Glomerular visceral epithelial cell (primary cell): ENCODE results near the gene USB1.
"Not testable (repeated sequence)": the region's sequence is repeated elsewhere in the genome, so short reads cannot be mapped to it uniquely, and the experiment has no call there.

Source experiments
- DNase-seq: peaks from one replicate; pipeline ENCODE4 v3.0.0-alpha.2; 2016; ENCODE audit errors: extremely low spot score

Gene USB1

DNA sequence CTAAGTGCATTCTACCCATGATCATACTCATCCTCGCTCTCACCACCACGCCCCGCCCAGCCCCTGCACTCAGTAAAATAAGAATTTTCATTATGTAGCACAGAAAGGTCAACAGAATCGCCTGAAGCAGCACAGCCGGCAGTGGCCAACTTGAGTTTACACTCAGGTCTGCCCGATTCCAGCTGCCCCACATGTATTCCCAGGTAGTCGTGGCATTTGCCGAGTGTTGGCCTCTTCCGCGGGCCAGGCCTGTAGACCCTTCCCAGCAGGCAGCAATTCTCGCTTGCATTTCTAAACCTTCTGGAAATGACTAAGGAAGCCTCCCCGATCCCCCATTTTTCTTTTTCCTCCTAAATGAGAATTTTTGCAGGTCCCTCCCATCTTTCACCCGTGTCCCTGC is 30.9 kb upstream of the USB1 start:
- no peak for DNase-seq

DNA sequence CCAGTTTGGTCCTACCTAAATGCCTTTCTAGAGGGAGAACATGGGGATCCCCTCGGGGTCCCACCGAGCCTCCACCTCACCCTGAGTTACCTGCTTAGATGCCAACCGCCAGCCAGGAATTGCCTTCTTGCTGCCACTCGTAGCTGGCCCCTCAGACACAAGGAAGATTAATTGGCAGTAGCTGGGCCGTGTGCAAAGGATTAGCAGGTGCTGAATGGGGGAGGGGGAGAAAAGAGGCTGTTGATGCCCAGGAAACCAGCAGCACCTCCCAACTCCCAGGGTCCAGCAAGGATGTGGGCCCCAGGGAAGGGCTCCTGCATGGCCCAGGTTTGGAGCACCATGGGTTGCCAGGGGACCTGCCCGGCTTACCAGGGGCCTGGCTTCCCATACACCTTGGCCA is 30.2 kb upstream of the USB1 start, which contains the start of gene CNGB1:
TSS of gene CNGB1 (minus strand) at position 159 of the 400 bp plus-strand sequence. CDS start 3,842 bp downstream, outside the sequence.
- no peak for DNase-seq

DNA sequence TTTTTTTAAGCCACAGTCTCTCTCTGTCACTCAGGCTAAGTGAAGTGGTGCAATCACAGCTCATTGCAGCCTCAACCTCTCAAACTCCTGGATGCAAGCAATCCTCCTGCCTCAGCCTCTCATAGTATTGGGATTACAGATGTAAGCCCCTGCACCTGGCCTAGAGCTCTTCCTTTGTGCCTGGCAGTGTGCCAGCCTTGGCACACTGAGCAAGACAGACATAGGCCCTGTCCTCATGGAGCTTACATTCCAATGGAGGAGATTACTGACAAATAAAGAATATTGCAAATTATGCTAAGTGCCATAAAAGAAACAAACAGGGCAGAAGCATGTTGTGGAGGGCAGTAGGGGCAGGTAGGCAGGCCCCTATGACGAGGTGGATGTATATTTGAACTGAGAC is 29.4 kb upstream of the USB1 start:
- DNase-seq: no peak

DNA sequence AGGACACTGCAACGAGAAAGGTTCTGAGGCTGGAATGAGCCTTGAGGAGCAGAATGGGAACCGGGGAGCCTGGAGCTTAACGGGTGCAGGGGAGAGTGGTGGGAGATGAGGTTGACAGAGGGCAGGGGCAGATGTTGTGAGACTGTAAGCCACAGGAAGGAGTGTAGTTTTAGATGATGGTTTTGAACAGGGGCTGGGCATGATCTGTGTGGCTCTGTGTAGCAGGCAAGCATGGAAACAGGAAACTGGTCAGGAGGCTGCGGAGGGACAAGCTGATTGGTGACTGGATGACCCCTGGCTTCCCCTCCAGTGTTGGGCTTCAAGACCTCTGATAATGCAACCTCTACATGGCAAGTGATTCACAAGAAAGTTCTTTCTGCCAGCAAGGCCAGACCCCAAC is 28.9 kb upstream of the USB1 start:
- DNase-seq: no peak

DNA sequence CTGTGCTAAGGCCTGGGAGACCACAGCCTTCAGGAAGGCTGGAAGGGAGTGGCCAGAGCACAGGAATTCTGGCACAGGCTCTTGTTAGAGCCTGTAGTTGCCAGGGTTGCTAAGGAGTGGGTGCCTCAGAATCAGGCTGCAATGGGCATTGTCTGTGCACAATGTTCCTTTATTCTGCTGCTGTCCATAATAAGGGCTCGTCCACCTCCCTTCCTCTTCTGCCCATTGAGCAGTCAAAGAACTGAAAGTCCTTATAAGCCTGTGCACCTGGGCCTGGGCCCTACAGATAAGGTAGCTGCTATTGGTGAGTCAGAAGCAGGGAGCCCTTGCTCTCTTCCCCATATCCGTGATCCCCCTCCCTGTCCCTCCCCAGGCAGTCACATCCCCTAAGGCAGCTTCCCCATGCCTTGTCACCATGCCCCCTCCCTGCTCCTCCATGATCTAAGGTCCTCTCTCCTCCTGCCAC is 24.8 kb upstream of the USB1 start:
- DNase-seq: no peak

DNA sequence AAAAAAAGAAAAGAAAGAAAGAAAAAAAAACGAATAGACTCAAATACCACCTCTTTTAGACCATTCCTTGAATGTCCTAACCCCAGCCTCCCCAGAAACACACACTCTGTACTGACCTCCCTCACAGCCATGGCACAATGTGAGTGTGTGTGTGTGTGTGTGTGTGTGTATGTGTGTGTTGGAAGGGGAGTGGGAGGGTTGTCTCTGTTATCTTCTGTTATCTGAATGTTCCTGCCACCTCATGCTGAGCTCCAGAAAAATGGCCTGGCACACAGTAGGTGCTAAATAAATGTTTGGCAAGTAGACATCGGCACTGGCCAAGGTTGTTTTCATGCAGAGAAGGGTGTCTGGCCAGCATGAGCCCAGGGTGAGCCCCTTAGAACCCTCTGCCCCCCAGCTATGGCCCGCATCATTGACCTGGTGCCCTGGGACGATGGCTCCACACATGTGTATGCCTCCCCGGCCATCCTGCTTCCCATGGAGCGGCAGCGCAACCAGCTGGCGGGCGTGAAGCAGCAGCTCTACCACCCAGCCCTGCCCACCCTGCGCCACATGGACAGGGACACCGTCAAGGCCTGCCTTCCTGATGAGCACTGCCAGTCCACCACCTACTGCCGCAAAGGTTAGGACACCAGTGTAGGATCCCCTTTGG is 23.7 kb upstream of the USB1 start:
- DNase-seq: no peak

DNA sequence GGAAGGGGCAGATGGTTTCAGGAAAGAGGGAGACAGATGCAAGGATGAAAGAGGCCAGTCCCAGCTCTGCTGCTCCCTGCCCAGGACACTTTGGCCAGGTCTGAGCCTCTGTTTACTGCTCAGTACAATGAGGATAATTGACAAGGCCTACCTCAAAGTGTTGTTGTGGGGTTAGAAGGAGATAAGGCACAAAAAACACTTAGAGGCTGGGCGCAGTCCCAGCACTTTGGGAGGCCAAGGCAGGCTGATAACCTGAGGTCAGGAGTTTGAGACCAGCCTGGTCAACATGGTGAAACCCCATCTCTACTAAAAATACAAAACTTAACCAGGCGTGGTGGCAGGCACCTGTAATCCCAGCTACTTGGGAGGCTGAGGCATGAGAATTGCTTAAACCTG is 23.1 kb upstream of the USB1 start:
- DNase-seq: not testable (repeated sequence)

DNA sequence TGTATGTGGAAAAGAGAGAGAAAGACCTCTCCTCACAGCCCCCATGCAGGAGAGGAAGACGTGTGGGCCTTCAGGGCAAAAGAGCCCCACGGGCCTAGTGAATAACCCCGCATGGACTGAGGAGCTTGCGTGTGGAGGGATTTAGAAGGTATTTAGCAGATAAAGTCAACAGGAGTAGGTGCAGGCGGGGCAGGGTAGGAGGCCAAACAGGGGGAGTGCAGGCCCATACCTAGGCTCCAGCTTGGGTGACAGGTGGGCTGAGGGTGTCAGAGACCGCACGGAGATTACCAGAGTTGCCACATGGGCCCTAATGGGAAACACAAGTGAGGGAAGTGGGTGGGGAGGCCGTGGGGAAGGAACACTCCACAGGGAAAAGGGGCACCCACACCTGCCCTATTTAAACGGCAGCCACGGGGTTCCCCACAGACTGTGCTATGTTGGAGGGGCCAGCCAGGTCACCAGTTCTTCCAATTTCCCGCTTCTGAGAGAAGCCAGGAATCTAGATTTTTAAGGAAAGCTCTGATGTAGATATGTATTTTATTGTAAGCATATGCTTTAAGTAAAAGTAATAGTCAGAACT is 22.1 kb upstream of the USB1 start:
- DNase-seq: no peak

DNA sequence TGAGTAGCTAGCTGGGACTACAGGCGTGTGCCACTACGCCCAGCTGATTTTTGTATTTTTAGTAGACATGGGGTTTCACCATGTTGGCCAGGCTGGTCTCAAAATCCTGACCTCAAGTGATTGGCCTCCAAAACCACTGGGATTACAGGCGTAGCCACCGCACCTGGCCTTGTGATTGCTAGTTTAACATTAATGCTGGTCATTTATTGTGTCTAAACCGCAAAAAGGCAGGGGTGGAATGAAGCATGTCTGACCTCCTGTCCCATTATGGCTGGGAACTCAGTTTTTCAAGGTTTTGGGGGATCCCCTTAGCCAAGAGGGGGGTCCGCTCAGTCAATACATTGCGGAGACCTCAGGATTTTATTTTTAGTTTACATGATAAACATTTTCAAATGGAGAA is 19.6 kb upstream of the USB1 start:
- peak; percentile 37 for DNase-seq

DNA sequence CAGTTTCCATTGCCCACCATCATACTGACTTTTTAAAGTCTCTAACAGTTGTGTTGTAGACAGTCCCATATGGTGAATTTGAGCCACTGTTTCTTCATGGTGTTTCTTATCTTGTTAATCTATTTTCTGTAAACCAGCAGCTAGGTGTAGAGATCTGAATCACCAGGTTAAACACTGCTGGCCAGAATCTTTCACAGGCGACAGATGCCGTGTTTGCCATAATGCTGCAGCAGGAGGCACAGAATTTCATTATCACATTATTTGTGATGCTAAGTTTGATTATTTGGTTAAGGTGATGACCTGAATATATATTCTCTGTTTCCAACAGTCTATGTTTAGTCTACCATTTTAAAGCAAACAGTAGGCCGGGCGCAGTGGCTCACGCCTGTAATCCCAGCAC is 18.8 kb upstream of the USB1 start:
- no peak for DNase-seq

DNA sequence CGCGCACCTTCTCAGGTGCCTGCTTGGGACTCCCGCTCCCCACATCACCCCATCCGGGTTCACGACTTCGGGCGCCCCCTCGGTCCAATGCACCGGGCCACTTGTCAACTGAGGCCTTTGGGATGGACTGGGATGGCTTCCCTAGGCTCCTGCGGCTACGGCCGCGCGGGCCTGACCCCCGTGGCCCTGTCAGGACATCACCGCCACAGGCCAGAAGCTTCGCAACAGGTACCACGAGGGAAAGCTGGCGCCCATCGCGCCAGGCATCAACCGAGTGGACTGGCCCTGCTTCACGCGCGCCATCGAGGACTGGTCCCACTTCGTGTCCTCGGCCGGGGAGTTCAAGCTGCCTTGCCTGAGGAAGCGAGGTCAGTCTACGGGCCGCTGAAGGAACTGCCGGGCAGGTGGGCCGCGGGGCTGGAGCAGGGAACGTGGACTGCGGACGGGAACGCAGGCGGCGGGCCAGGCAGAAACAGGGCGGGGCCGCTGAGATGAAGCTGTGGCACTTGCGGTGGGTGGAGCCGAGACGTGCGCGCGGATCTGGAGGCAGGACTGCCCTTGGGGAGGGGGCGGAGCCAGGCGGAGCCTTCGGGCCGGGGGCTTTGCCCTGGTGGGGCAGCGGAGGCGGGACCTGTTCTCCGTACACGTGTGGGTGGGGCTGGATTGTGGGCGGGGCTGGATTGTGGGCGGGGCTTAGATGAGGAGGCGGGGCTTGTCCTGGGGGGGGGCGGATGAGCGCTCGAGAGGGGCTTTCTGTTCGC is 16.6 kb upstream of the USB1 start:
- peak; percentile 46 for DNase-seq

DNA sequence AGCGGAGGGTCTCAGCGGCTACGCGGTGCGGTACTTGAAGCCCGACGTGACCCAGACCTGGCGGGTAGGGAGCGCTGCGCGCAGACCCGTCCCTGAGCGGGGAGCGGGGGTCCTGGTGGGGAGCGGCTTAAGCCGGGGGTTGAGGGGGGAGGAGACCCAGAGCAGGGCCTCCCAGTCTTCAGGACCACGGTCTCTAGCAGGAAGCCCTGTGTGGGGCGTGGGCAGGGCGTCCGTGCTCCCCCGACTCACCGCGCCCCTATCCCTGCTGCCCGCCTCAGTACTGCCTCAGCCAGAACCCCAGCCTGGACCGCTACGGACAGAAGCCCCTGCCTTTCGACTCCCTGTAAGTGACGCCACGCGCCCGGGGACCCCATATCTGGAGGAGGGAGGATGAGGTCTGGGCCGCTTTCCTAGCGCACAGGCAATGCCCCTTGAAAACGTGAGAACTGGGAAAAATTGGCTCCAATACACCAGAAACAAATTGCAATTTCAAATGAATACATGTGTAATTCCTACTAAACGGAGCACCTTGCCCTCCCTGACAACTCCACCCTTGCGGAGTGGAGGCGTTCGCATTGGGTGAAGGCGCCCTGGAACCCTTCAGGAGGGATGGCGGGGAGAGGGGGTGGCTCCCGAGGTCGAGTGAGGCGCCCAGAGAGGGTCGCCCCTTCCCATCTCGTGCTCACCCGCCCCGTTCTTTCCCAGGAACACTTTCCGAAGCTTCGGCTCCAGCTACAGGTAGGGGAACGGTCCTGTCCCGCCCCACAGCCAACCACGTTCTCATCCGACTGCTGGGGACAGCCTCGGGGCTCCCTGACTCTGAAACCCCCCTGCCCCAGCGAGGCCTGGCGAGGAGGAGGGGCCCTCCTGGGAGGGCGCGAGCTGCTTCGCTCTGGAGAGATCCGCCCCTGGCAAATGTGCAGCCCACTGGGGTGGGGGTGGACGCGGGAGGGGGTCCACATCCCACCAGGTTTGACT is 15.7 kb upstream of the USB1 start:
- no peak for DNase-seq

DNA sequence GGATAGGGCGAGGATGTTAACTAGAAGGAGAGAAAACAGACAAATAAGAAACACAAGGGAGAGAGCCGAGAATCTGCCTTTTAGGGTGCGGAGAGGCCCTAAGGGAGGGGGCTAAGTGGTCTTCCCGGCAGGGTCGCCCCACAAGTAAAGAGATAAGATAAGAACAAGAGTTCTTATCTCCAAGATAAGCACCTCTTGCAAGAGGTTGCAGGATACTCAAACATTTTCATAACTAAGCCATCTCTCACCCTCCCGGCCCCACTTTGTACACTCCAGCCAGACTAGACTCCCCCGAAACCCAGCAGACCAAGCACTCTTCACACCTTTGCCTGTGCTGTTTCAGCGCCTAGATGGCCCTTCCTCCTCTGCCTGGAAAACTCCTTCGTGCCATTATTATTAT is 15.0 kb upstream of the USB1 start:
- no peak for DNase-seq

DNA sequence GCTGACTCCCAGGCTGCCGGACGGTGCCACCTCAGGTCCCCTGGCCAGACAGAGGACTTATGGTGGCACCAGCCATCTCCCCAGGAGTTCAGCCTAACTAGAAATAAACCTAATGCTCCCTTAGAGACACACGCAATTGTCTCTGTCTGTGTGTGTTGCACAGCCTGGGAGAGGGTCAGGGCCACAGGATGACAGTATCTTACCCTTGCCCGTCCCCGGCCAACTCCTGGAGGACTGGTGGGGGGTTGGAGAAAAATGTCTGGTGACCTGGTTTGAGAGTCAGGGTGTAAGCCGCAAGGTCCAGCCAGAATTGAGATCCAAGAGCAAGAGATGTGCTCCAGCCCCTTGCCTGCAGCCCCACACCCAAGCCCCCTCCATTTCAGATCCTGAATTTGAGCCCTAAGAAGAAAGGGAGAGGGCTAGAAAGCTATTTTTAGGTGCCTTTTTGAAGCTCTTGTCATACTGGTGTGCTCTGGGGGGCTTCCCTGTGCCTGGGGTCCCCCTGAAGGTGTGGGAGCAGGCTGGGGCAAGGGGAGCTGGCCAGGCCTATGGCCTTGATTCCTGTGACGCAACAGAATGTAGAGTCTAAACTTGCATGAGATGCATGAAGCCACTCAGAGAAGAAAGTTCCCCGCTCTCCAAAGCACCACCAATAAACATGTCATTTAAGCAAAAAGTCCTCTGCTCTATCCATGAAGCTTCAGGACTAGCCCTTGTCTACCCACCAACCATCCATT is 13.6 kb upstream of the USB1 start:
- DNase-seq: no peak

DNA sequence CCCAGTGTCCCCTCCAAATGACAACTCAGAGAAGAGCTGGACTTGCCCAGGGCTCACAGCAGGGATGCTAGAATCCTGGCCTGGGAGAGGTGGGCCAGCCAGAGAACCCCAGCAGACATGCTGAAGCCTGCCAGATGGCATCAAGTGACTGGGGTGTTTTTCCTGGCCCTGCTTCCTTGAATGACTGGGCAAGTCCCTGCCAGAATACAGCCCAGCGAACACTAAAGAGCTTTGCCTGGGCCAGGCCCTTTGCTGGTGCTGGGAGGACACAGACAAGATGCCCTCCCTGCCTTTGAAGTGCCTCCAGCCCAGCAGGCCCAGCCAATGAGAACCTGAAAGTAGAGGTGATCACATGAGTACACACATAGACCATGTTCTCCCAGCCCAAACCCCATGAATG is 12.3 kb upstream of the USB1 start:
- DNase-seq: peak; percentile 47

DNA sequence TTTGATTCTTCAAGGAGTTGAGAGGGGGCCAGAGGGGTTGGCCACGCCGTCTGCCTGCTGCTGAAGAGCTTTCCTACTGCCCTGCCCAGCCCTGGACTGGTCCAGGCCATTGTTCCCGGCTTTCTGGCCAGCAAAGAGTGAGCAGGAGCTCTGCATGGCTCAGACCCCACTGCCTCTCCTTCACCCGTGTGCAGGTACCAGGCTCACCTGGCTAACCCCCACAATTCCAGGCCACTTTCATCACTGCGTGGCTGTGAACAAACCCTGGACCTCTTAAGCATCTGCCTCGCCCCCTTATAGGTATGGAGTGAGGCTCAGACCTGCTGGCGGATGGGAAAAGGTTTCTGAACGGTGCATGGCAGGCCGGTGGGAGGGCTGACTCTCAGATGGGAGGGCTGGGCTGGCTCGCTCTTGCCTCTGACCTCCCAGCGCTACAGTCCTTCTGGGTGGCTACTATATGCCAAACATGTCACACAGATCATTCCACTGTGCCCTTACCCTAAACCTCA is 9.6 kb upstream of the USB1 start:
- DNase-seq: no peak

DNA sequence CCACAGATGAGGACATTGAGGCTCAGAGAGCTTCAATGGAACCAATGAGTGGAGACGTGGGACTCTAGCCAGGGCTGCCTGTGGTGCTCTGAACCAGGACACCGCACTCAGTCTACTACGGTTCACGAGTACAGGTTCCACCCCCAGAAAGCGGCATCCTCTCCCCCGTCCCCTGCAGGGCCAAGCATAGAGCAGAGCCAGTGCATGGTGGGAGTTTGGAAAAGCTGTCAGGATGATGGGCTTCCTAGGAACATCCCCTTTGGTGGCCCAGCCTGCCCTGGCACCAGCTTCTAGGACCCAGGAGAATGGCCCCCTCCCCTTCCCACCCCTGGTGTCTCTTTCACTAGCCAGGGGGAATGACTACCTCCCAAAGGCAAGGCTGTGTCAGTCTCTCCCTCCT is 9.1 kb upstream of the USB1 start:
- no peak for DNase-seq

DNA sequence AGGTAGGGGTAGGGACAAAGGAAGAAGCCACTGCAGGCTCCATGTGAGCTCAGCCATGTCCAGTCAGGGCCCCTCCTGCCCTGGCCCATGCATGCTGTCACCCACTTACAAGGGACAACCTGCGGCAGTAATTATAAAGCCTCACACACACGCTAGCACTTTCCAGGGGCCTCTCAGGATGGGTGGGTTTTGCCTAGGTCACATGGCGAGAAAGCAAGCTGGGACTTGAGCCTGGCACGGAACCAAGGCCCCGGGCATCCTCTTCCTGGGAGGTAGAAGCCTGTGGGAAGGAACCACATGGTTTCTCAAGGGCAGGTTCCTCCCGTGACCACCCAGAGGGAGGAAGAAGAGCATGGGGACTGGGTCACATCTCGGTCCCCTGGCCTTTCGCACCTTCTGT is 7.8 kb upstream of the USB1 start:
- DNase-seq: peak; percentile 28

DNA sequence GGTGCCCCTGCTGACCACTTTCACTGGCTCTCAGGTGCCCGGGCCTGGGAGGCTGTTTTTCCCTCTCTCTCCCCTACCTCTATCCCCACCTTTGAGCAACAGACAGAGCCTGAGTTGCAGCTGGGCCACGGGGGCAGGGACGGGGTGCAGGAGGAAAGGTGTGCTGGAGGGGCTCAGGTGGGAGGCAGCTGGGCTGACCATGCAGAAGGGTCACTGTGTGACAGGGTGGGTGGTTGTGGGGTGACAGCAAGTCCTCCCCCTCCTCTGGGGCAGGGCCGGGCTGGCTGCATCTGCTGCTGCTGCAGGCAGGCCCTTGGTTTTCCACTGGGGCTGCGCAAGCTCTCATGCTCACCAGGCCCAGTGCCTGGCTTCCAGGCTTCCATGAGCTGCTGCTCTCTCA is 7.3 kb upstream of the USB1 start:
- no peak for DNase-seq

DNA sequence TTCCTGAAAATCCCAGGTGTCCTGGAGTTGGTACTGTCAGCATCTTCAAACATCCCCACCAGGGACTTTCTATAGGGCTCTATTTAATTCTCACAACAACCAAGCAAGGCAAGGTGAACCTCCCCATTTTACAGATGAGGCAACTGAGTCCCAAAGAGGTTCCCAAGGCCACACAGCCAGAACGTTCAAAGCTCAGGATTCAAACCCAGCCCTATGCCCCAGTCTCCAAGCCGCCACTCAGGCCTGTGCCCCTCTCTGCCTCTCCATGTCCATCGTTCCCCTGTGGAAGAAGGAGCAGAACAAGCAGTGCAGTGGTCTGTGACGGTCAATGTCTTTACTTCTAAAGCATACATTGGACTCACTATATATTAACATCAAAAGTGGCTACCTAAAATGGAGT is 6.8 kb upstream of the USB1 start:
- no peak for DNase-seq

DNA sequence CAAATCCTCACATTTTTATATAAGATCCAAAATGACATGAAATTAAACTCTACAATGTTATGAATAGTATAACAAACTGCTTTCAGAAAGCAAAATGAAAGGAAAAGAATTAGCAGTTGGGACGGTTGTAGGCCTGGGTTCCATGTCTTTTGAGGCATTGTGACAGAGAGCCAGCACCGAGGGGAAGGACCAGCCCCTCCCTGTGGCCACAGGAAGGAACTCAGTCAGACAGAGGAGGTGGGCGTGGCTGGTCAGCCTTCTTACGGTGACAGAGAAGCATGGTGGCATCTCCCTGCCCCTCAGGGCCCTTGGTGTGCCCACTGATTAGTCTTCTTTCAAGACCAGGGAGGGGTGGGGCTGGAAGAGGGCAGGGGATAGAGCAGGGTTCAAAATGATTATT is 6.4 kb upstream of the USB1 start:
- peak; percentile 26 for DNase-seq
